ENCODE data around the gene CDC42BPB. TPM values are rescaled to one million over a fixed set of nuclear protein-coding genes. Genes with fewer than 3 reads are reported as not detected.

CDC42BPB gene
- total RNA-seq, 2 experiments from 2014 or later = 6.6 to 7.6 TPM

- intact Hi-C loops (cut with DNase I, micrococcal nuclease) = no loop called here
- no peaks in the 10 kb centered on the region for H3K27me3 Mint-ChIP-seq
- CTCF ChIA-PET = no interaction called here
Measured at GRCh38 chr14:103001651-103002396, 55.5 kb downstream of the CDC42BPB start.

GRCh38 chr14:103001226-103001625 is 56.1 kb downstream of the CDC42BPB start:
- no peaks in the 10 kb centered on the region for H3K36me3 ChIP-seq (ENCODE audit: insufficient read depth, low read length)
- no peak overlapping the region for H3K4me3 Mint-ChIP-seq
- H3K27ac Mint-ChIP-seq = no peak overlapping the region
- ATAC-seq (ENCODE audit: poor library complexity) (no peak), DNase-seq (no peak)
- no peak overlapping the region for H3K27ac ChIP-seq (ENCODE audit: low read depth in 1 of 2, low read length in 2 of 2)
- no peaks in the 10 kb centered on the region for H3K4me1 Mint-ChIP-seq (ENCODE audit: low read depth)
- H3K27me3 Mint-ChIP-seq = no peaks in the 10 kb centered on the region
- no peak for TF ChIP-seq CTCF (IDR thresholded peaks at IDR 0.05)
- no peaks in the 10 kb centered on the region for H3K9me3 Mint-ChIP-seq
- no peak overlapping the region for H3K4me3 ChIP-seq (ENCODE audit: low read length)
- ChIA-PET CTCF (no interaction called here), POLR2A (no interaction called here)
- H3K4me1 ChIP-seq (ENCODE audit: insufficient read depth, low read length) = no peaks in the 10 kb centered on the region
- H3K36me3 Mint-ChIP-seq (ENCODE audit: low read depth) = peaks cover 7% of the 10 kb centered on the region
- intact Hi-C loops (cut with DNase I, micrococcal nuclease) = no loop called here
- H3K27me3 ChIP-seq (ENCODE audit: control insufficient read depth in 1 of 2, insufficient read depth in 2 of 2, low read length in 2 of 2) = no peaks in the 10 kb centered on the region
- no peaks in the 10 kb centered on the region for H3K9me3 ChIP-seq (ENCODE audit: control insufficient read depth in 1 of 2, insufficient read depth in 1 of 2, low read length in 2 of 2)

More at GRCh38 chr14:103001651-103002396, 55.5 kb downstream of the CDC42BPB start:
- no peak for ATAC-seq (ENCODE audit: poor library complexity)
- Histone ChIP-seq H3K27ac (ENCODE audit: low read depth in 1 of 2, low read length in 2 of 2) (no peak overlapping the region), H3K9me3 (ENCODE audit: control insufficient read depth in 1 of 2, insufficient read depth in 1 of 2, low read length in 2 of 2) (no peaks in the 10 kb centered on the region), H3K4me3 (ENCODE audit: low read length) (no peak overlapping the region), H3K4me1 (ENCODE audit: insufficient read depth, low read length) (no peaks in the 10 kb centered on the region), H3K36me3 (ENCODE audit: insufficient read depth, low read length) (no peaks in the 10 kb centered on the region), H3K27me3 (ENCODE audit: control insufficient read depth in 1 of 2, insufficient read depth in 2 of 2, low read length in 2 of 2) (no peaks in the 10 kb centered on the region)
- Mint-ChIP-seq H3K36me3 (ENCODE audit: low read depth) (peaks cover 7% of the 10 kb centered on the region), H3K27ac (no peak overlapping the region), H3K4me1 (ENCODE audit: low read depth) (no peaks in the 10 kb centered on the region), H3K9me3 (no peaks in the 10 kb centered on the region), H3K4me3 (no peak overlapping the region)
- no peak for DNase-seq
- POLR2A ChIA-PET = no interaction called here
- TF ChIP-seq CTCF (IDR thresholded peaks at IDR 0.05) = no peak

- ChIA-PET CTCF (no interaction called here), POLR2A (no interaction called here)
- no peak overlapping the region for H3K27ac ChIP-seq (ENCODE audit: low read depth in 1 of 2, low read length in 2 of 2)
- H3K36me3 ChIP-seq (ENCODE audit: insufficient read depth, low read length) = no peaks in the 10 kb centered on the region
- DNase-seq (no peak), ATAC-seq (ENCODE audit: poor library complexity) (no peak)
- H3K27me3 ChIP-seq (ENCODE audit: control insufficient read depth in 1 of 2, insufficient read depth in 2 of 2, low read length in 2 of 2) = no peaks in the 10 kb centered on the region
- H3K9me3 ChIP-seq (ENCODE audit: control insufficient read depth in 1 of 2, insufficient read depth in 1 of 2, low read length in 2 of 2) = no peaks in the 10 kb centered on the region
- H3K4me3 Mint-ChIP-seq = no peak overlapping the region
- TF ChIP-seq CTCF (IDR thresholded peaks at IDR 0.05) = no peak
- no peak overlapping the region for H3K4me3 ChIP-seq (ENCODE audit: low read length)
- no peaks in the 10 kb centered on the region for H3K27me3 Mint-ChIP-seq
- intact Hi-C loops (cut with DNase I, micrococcal nuclease) = no loop called here
- H3K4me1 ChIP-seq (ENCODE audit: insufficient read depth, low read length) = no peaks in the 10 kb centered on the region
- H3K27ac Mint-ChIP-seq = no peak overlapping the region
- H3K9me3 Mint-ChIP-seq = no peaks in the 10 kb centered on the region
- no peaks in the 10 kb centered on the region for H3K4me1 Mint-ChIP-seq (ENCODE audit: low read depth)
- peaks cover 7% of the 10 kb centered on the region for H3K36me3 Mint-ChIP-seq (ENCODE audit: low read depth)
Measured at GRCh38 chr14:103000291-103000921, 56.9 kb downstream of the CDC42BPB start.
